Activated CD8-positive, alpha-beta memory T cell treated with anti-CD3 and anti-CD28 coated beads, Interleukin-2, amount 50 U/mL, for 24 hours (primary cell): Measurements from ENCODE around the gene RASA3.

Source experiments
- DNase-seq: peaks from one replicate; pipeline ENCODE4 v3.0.0-alpha.2; 2020; ENCODE audit errors: extremely low read depth

The RASA3 gene

DNA sequence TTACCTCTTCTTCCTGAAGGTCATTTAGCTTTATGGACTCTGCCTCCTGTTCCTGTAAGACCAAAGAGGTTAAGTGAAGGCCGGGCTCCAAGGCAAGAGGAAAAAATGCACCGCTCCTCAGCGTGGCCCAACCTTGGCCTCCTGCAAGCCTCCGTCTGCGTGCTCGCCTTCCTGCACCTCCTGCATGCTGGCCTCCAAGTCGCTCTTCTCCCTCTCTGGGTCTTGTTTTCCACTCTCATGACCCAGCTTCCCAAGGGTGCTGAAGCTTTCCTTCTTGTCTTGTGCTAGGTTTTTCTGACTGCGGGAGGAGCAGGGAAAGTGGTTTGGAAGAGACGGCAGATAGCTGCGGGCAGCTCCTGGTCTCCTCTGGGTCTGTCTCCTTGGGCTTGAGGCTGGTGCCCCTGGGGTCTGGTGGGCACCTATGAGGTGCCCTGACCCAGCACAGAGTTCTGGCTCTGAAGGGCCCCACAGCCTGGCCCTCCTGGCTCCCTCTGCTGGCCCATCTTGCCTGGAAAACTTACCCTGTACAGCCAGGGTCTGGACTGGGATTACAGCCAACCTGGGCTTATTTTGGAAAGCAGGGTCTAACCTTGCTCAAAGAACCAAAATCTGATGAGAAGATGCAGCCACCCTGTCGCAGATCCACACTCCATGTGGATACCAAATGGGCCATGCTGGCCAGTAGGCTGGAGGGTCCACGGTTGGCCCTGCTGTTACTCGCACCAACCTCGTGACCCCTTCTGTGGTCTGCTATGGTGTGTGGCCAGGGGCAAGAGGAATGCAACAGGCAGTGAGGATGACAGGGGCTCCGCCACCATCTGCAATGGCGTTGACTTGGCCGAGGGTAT is 163.7 kb downstream of the RASA3 start:
- no peak for DNase-seq

DNA sequence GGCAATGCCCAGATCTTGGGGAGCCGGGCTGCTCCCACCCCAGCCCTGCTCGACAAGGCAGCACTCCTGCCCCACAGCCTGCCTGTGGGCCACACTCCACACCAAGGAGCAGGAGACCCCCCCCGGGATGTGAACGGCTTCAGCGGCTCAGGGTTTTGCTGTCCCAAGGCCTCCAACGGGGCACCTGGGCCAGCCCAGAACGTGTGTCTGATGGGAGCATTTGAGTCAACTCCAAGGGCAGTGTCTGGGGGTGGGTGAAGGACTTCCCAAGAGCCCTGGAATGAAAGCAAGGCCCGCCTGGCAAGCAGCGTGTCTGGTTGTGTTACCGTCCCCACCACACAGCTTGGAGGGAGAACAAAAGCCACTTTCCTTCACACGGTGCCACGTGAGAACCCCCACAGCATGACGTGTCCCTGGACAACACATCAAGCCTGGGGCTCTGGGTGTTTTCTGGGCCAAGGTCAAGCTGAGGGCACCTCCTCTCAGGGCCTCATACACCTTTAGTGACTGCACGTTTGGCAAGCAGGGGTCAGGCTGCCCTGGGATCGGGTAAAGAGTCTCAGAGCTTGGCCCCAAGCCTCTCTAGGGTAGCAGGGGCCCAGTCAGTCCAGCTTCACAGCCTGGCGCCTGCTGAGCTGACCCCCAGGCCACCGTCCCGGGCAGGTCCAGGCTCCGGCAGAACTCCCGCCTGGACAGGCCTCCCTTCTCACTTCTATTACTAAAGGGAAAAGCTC is 164.5 kb downstream of the RASA3 start:
- DNase-seq: no peak

DNA sequence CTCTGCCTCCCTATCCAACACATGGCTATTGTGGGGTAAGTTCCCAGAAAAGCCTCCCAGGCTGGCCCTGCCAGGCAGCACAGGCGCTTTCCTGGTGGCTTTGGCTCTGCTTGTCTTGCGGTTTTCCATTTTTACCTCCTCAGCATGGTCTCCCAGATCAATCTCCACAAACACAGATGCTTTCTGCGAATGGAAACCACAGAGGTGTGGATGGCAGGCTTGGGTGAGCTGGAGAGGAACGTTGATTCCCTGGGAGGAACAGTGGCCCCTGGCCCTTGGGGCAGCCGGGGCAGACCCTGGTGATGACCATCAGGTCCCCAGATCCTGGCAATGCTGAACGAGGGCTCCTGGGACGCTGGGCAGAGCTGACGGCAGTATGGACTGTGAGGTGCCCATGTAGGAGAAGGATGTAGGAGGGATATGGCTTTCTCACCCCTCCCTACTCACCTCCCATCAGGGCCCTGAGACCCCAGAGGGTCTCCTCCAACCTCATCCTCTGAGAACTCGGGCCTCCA is 165.2 kb downstream of the RASA3 start:
- no peak for DNase-seq

DNA sequence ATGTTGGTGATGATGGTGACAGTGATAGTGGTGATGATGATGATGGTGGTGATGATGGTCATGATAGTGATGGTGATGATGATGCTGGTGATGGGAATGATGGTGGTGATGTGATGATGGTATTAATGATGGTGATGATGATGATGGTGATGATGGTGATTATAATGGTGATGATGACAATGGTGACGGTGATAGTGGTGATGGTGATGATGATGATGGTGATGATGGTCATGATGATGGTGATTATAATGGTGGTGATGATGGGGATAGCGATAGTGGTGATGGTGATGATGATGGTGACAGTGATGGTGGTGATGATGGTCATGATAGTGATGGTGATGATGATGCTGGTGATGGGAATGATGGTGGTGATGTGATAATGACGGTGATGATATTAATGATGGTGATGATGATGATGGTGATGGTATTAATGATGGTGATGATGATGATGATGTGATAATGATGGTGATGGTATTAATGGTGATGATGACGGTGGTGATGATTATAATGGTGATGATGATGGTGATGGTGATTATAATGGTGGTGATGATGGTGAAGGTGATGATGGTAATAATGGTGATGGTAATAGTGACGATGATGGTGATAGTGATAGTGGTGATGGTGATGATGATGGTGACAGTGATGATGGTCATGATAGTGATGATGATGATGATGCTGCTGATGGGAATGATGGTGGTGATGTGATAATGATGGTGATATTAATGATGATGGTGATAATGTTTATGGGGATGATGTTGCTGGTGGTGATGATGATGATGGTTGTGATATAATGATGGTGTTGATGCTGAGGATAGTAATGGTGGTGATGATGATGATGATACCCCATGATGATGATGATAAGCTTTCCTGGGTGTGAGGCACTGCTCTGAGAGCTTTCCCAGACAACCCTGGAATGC is 166.2 kb downstream of the RASA3 start:
- no peak for DNase-seq

DNA sequence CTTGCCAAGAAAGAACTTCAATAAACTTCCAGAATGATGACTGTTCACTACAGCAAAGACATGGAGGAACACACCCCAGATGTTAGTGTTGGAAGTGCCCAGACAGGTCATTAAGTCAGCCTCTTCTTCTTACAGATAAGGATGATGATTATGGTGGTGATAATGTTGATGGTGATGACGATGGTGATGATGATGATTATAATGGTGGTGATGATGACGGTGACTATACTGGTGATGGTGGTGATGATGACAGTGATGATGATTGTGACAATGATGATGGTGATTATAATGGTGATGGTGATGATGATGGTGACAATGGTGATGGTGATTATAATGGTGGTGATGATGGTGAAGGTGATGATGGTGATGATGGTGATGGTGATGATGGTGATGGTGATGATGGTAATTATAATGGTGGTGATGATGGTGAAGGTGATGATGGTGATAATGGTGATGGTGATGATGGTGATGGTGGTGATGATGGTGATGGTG is 167.0 kb downstream of the RASA3 start:
- no peak for DNase-seq

DNA sequence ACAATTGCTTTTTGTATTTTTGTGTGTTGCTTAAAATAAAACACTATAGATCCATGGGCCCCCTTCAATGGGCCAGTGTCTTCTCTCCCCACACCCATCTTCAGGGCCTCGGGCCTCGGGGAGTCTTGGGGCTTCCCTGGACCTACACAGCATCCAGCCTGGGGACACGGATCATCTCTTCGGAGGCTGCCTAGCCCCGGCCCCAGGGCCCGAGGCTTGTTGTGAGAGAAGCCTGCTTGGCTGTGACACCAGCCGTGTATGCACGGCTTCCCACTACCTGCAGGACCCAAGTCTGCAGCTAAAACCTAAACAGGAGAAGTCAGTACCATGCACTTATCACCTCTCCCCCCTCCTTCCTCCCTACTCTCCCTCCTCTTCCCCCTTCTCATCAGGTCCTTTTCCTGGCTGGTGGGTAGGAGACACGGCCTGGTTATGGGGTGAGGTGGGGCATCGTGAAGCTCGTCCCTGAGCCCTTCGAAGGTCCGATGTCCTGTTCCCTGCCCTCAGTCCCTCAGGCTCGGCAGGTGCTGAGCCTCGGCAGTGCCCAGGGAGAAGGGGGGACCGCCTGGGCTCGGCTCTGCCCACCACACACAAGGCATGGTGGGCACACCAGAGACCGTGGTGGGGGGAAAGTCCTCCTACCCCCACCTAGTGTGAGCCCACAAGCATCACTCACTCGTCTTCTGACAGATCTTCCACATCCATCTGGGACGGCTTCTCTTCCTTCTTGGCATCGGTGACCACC is 168.0 kb downstream of the RASA3 start:
- DNase-seq: no peak

DNA sequence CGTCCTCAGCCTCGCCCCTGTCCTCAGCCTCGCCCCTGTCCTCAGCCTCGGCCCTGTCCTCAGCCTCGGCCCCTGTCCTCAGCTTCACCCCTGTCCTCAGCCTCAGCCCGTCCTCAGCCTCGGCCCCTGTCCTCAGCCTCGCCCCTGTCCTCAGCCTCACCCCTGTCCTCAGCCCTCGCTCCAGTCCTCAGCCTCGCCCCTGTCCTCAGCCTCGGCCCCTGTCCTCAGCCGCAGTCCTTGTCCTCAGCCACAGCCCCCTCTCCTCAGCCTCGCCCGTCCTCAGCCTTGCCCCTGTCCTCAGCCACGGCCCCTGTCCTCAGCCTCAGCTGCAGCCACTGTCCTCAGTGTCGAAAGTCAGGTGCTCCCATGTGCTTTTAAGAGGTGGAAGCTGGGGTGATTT is 169.0 kb downstream of the RASA3 start:
- no peak for DNase-seq

DNA sequence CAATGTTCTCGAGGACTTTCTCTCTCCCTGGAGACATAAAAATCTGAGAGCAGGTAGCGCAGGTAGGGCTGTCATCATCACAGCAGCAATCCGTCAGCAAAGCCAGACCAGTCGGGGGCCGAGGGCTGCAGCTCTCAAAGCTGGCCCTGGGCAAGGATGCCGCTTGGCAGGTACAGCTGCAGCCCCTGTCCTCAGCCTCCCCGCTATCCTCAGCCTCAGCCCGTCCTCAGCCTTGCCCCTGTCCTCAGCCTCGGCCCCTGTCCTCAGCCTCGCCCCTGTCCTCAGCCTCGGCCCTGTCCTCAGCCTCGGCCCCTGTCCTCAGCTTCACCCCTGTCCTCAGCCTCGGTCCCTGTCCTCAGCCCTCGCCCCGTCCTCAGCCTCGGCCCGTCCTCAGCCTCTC is 169.4 kb downstream of the RASA3 start:
- DNase-seq: no peak

DNA sequence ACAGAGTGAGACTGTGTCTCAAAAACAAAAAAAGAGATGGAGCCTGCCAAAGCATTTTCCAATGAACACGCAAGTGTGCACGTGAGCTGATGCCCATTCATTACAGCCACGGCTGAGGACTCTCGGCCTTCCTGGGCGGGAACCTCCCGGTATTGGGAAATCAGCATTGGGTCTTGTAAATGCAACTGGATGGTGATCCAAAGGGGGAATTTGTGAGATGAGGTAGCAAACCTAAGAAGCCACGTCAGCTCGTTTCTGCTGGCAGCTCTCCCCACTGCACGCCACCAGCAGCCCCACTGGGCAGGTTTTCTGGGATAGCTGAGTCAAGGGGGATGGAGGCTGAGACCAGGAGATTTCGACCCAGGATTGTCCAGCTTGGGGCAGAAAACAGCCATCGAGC is 170.0 kb downstream of the RASA3 start:
- DNase-seq: no peak

DNA sequence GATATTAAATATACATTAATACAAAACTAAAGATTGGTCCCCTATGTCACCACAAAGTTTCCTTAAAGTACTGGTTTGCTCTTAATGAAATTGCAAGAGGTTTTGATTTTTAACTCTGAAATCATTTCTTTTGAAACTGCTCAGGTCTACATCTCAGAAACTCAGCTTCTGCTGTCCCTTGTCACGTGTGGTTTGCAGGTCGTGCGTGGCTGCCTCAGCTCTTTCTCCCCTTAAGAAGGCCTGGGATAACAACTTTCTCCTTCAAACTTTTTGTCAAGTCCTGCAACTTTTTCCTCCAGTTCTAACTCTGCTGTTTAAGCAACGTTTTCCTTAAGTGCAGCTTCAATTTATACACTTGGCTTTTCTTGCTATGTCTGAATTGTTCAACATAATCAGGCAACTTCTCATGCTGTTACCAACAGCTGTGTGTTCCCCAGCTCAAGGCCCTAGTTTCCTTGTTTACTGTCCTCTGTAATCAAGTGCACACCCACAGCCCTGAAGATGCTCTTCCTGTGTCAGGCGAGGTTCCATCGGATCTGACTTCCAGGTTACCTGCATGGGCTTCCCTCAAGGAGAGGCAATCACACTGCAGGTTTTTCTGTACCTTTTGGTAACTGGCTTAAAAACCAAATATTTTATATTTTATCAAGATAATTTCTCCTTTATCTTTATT is 172.0 kb downstream of the RASA3 start:
- no peak for DNase-seq

DNA sequence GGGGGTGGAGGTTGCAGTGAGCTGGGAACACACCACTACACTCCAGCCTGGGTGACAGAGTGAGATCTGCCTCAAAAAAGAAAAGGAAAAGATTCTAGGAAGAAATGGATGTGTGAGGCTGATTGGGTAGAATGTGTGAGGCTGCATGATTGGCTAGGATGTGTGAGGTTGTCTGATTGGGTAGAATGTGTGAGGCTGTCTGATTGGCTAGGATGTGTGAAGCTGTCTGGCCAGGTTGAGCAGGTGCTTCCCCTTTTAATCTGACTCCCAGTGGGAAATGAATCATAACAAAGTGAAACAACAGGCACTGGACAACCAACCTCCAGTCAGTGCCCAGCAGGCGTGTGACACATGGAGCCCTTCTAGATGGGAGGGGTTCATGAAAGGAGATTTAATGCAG is 173.2 kb downstream of the RASA3 start:
- no peak for DNase-seq

DNA sequence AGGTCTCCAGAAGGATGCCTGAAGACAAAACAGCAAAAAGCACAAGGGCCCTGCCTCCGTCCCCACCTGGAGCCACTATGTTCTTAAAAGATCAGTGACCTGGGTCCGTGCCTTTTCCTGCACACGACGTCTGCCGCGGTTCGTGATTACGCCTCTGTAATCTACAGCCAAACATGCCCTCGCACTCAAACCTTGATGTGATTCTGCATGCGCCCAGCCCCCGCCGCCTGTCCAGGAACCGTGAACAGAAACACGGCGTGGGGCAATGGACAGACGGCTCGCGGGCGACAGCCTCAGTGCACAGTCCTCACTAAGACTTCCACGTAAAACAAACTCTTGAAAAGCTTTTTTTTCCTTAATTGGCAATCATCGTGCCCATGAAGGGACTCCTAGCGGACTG is 174.1 kb downstream of the RASA3 start:
- DNase-seq: no peak

DNA sequence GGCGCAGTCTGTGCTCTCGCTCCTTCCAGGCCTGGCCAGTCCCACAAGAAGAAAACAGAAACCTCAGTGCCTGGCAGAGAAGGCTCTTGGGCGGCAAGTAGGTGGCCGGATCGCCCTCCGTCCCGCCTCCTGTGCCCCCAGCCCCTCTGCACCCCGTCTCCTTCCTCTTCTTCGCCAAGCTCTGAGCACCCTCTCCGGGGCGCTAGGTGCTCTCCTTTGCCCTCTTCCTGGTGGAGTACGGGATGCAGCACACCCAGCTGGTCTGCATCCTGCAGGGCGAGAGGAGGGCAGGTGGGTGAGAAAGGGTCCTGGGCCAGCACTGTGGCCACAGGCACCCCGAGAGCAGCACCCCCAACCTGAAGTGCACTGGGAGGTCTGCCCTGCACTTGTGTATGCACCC is 175.9 kb downstream of the RASA3 start:
- DNase-seq: no peak

DNA sequence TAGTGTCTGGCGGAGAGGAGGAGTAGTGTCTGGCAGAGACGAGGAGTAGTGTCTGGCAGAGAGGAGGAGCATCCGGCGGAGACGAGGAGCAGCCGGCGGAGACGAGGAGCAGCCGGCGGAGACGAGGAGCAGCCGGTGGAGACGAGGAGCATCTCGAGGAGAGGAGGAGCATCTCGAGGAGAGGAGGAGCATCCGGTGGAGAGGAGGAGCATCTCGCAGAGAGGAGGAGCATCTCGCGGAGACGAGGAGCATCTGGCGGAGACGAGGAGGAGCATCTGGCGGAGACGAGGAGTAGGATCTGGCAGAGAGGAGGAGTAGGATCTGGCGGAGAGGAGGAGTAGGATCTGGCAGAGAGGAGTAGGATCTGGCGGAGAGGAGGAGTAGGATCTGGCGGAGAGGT is 176.7 kb downstream of the RASA3 start:
- DNase-seq: no peak

DNA sequence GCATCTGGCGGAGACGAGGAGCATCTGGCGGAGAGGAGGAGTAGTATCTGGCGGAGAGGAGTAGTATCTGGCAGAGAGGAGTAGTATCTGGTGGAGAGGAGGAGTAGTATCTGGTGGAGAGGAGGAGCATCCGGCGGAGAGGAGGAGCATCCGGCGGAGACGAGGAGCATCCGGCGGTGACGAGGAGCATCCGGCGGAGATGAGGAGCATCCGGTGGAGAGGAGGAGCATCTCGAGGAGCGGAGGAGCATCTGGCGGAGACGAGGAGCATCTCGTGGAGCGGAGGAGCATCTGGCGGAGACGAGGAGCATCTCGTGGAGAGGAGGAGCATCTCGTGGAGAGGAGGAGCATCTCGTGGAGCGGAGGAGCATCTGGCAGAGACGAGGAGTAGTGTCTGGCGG is 177.2 kb downstream of the RASA3 start:
- no peak for DNase-seq

DNA sequence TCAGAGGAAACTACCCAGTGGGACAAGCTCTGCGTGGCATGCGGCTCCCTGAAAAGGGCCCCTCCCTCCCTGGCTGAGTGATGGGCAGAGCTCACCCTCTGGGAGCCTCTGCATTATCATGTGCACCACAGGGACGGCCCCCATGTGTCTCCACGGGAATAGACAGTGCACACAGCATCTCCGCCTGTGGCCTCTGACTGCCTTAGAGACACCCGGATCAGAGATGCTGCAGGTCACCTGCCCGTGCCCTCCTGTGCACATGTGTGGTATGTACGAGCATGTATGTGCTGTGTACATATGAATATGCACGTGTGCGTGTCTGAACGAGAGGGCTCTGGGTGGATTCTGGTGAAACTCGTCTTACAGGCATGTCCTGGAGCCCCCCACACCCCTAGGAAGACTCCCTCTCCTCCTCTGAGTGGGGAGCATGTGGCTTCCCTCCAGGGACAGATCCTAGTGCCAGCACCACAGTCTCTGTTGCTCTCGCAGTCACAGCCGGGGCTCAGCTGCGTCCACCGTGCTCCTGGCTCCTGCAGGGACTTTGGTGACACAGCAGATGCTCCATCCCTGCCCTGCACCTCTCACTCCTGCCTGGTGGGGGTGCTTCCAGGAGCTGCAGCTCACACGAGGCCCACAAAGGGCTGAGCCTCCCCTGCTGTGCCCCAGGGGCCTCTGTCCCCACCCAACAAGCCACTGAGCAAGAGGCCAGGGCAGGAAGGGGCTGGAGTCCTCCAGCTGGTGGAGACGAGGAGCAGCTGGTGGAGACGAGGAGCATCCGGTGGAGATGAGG is 178.2 kb downstream of the RASA3 start:
- DNase-seq: no peak

DNA sequence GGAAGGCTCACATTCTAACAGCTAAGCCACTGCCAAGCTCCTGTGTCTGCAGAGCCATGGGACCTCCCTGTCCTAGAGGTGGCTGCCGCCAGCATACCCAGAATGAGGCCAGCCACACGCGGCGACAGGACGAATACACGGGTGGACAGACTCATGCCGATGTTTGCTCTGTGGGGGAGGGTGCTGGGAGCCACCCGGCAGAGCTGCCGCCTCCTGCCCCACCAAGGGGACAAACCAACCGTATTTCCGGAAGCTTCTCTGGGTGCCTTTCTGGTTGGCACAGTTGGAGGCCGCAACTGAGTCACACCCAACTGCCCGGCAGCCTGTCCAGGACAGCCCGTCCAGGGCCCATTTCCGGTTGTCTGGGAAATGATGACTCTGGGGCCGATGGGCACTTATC is 178.9 kb downstream of the RASA3 start:
- no peak for DNase-seq

DNA sequence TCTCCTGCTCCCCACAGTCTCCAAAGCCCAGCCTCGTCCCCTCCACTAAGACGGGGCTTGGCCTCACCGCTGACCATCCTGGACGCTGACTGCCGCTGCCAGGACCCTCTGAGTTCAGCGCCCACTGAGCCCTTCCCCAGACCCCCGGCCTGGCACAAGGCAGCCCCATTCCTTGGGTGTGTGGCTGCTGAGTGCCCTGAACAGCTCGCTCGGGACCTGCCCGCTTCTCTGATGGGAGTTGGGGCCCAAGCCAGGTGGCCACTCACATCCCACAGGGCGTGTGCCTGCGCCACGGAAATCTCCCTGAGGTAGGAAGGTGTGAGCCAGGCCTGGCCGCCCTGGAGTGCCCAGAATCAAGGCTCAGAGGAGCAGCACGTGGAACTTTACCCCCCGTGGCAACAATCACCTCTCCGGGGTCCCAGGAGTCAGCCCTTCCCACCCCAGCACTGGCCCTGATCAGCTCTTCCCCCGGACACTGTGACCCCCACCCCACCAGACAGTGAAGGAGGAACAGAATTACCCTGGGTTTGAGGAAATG is 179.4 kb downstream of the RASA3 start:
- DNase-seq: no peak

DNA sequence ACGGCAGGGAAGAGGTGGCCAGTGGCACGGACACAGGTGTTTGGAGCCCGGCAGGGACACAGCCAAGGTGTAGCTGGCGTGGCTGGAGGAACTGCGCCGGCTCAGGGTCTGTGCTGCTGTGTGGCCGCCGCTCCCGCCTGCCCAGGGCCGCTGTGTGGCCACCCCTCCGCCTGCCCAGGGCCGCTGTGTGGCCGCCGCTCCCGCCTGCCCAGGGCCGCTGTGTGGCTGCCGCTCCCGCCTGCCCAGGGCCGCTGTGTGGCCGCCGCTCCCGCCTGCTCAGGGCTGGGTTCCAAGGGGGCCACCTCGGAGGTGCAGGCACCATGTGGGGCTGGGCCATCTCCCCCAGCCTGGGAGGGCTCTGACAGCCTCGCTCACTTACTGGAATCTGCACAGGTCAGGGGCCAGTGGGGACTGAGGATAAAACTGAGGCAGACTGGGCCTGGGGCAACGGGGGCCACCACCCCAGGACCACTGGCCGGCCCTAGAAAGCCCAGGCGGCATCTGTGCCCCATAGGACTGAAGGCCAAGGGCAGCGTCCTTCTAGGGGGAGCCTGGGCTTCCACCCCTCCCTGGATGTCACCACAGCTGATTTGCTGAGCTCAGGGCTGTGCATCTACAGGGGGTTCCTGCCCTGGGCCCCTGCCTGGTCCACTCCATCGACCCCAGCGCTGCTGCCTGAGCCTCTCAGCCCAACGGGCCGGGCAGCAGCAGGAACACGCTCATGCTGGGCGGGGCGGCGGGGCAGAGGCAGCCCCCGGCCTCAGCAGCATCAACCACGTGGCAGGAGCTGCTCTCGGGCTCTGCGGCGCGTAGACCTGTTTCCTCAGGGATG is 180.1 kb downstream of the RASA3 start:
- DNase-seq: no peak
